Stimulated activated CD8-positive, alpha-beta memory T cell treated with anti-CD3 and anti-CD28 coated beads, Interleukin-7, amount 100 ng/mL, for 4 hours (primary cell): ENCODE results near the gene SDHC.
A peak's percentile ranks its signal among the peaks of the same experiment; 100 is the strongest.
"Not testable (repeated sequence)": the region's sequence is repeated elsewhere in the genome, so short reads cannot be mapped to it uniquely, and the experiment has no call there.

Experiments used
- DNase-seq, 2 donors: peaks; one replicate each; pipeline ENCODE4 v3.0.0-alpha.2; 2020; ENCODE audit warnings: low read depth in 2 of 2

SDHC gene

GRCh38 chr1:161311595-161312181, 2.5 kb upstream of the SDHC start:
- DNase-seq, result no peak

GRCh38 chr1:161313554-161314200, 504 bp upstream of the SDHC start:
- no peak for DNase-seq

GRCh38 chr1:161315841-161316674, 1.9 kb downstream of the SDHC start:
- not testable (repeated sequence) for DNase-seq

- DNase-seq, result no peak
Measured at GRCh38 chr1:161324020-161324419, 9.8 kb downstream of the SDHC start.

- DNase-seq, result no peak
Measured at GRCh38 chr1:161330346-161330745, 16.2 kb downstream of the SDHC start.

GRCh38 chr1:161333166-161333565, 19.0 kb downstream of the SDHC start:
- no peak for DNase-seq

- DNase-seq, result no peak
Measured at GRCh38 chr1:161335796-161336195, 21.6 kb downstream of the SDHC start.

- DNase-seq, result no peak
Measured at GRCh38 chr1:161342177-161342576, 28.0 kb downstream of the SDHC start.

- no peak for DNase-seq
Measured at GRCh38 chr1:161342821-161343220, 28.6 kb downstream of the SDHC start.

GRCh38 chr1:161350671-161351070, 36.5 kb downstream of the SDHC start:
- no peak for DNase-seq

GRCh38 chr1:161351482-161351881, 37.3 kb downstream of the SDHC start:
- DNase-seq, result no peak

GRCh38 chr1:161357073-161357472, 42.9 kb downstream of the SDHC start:
- DNase-seq, result no peak

- no peak for DNase-seq
Measured at GRCh38 chr1:161359291-161359690, 45.1 kb downstream of the SDHC start.

- DNase-seq, result no peak
Measured at GRCh38 chr1:161364332-161364731, 50.2 kb downstream of the SDHC start.

GRCh38 chr1:161365207-161365606, 51.0 kb downstream of the SDHC start:
- no peak for DNase-seq

GRCh38 chr1:161367684-161368400, 53.7 kb downstream of the SDHC start, which contains the start of gene CFAP126:
CFAP126 (minus strand) TSS chr1:161367876; CDS start chr1:161367868, 8 bp downstream.
- DNase-seq, result peak in 1 of 2 donors; percentile 12

GRCh38 chr1:161373442-161373841, 59.3 kb downstream of the SDHC start:
- no peak for DNase-seq

- DNase-seq, result no peak
Measured at GRCh38 chr1:161374373-161374772, 60.2 kb downstream of the SDHC start.

GRCh38 chr1:161378014-161378413, 63.8 kb downstream of the SDHC start:
- no peak for DNase-seq

GRCh38 chr1:161379071-161379470, 64.9 kb downstream of the SDHC start:
- no peak for DNase-seq

- DNase-seq, result no peak
Measured at GRCh38 chr1:161381707-161382106, 67.5 kb downstream of the SDHC start.
